ENCODE measurements around the gene SLC2A8. TPM values are rescaled to one million over a fixed set of nuclear protein-coding genes. Genes with fewer than 3 reads are reported as not detected.

The SLC2A8 gene
- total RNA-seq, 4 donors from 2014 or later, result 19.8 to 31.2 (median 25.7) TPM

- TF ChIP-seq POLR2A (IDR thresholded peaks at IDR 0.05) (no peak), CTCF (IDR thresholded peaks at IDR 0.05 in 4 of 5, conservative IDR thresholded peaks at IDR 0.05 in 1 of 5) (no peak)
- Histone ChIP-seq H3K27ac (no peak overlapping the region), H3K9me3 (no peaks in the 10 kb centered on the region), H3K36me3 (peaks cover 0 to 39% of the 10 kb centered on the region in 2 donors), H3K4me1 (no peaks in the 10 kb centered on the region), H3K27me3 (no peaks in the 10 kb centered on the region), H3K4me3 (no peak overlapping the region)
- ATAC-seq, result no peak
- in situ Hi-C loops (cut with MboI; ENCODE audit: low sequenced_read_pairs in 4 of 4), result loop anchor here in 1 of 4 donors (25.0 kb wide), 1 partner anchor 470 kb away; no protein-coding TSS in a partner anchor
- DNase-seq, result no peak
- intact Hi-C loops (cut with DNase I; ENCODE audit: low total_unique reads), result no loop called here
These were observed 10.0 kb downstream of the SLC2A8 start for GRCh38 chr9:127406799-127407491.

- no peaks in the 10 kb centered on the region for H3K4me1 ChIP-seq
- peaks cover 0 to 39% of the 10 kb centered on the region in 2 donors for H3K36me3 ChIP-seq
- intact Hi-C loops (cut with DNase I; ENCODE audit: low total_unique reads), result no loop called here
- no peak for TF ChIP-seq CTCF (IDR thresholded peaks at IDR 0.05 in 4 of 5, conservative IDR thresholded peaks at IDR 0.05 in 1 of 5)
- no peak for TF ChIP-seq POLR2A (IDR thresholded peaks at IDR 0.05)
- H3K27ac ChIP-seq, result no peak overlapping the region
- ATAC-seq, result no peak
- H3K9me3 ChIP-seq, result no peaks in the 10 kb centered on the region
- no peak for DNase-seq
- in situ Hi-C loops (cut with MboI; ENCODE audit: low sequenced_read_pairs in 4 of 4), result loop anchor here in 1 of 4 donors (25.0 kb wide), 1 partner anchor 470 kb away; no protein-coding TSS in a partner anchor
- no peak overlapping the region for H3K4me3 ChIP-seq
- no peaks in the 10 kb centered on the region for H3K27me3 ChIP-seq
These were observed 10.5 kb downstream of the SLC2A8 start for GRCh38 chr9:127407492-127407843.

GRCh38 chr9:127411122-127411521 is 14.2 kb downstream of the SLC2A8 start:
- Histone ChIP-seq H3K36me3 (peaks cover 0 to 14% of the 10 kb centered on the region in 2 donors), H3K27ac (no peak overlapping the region), H3K4me3 (no peak overlapping the region), H3K27me3 (no peaks in the 10 kb centered on the region), H3K4me1 (no peaks in the 10 kb centered on the region), H3K9me3 (no peaks in the 10 kb centered on the region)
- intact Hi-C loops (cut with DNase I; ENCODE audit: low total_unique reads) (no loop called here), in situ Hi-C loops (cut with MboI; ENCODE audit: low sequenced_read_pairs in 4 of 4) (loop anchor here in 1 of 4 donors (25.0 kb wide), 1 partner anchor 474 kb away; no protein-coding TSS in a partner anchor)
- ATAC-seq, result no peak
- DNase-seq, result no peak
- TF ChIP-seq CTCF (IDR thresholded peaks at IDR 0.05 in 4 of 5, conservative IDR thresholded peaks at IDR 0.05 in 1 of 5), result no peak
- TF ChIP-seq POLR2A (IDR thresholded peaks at IDR 0.05), result no peak

GRCh38 chr9:127415141-127415540 is 18.2 kb downstream of the SLC2A8 start:
- Histone ChIP-seq H3K4me1 (no peaks in the 10 kb centered on the region), H3K27ac (no peak overlapping the region), H3K27me3 (no peaks in the 10 kb centered on the region), H3K36me3 (no peaks in the 10 kb centered on the region), H3K4me3 (no peak overlapping the region), H3K9me3 (no peaks in the 10 kb centered on the region)
- ATAC-seq, result no peak
- DNase-seq, result no peak
- TF ChIP-seq POLR2A (IDR thresholded peaks at IDR 0.05) (no peak), CTCF (IDR thresholded peaks at IDR 0.05 in 4 of 5, conservative IDR thresholded peaks at IDR 0.05 in 1 of 5) (no peak)
- in situ Hi-C loops (cut with MboI; ENCODE audit: low sequenced_read_pairs in 4 of 4), result loop anchor here in 1 of 4 donors (25.0 kb wide), 1 partner anchor 478 kb away; no protein-coding TSS in a partner anchor
- intact Hi-C loops (cut with DNase I; ENCODE audit: low total_unique reads), result no loop called here
